NCI-H2081 treated with DMSO at 0.1 percent for 48 hours (cell line): ENCODE measurements around the gene AACS.
"Not testable (repeated sequence)": the region's sequence is repeated elsewhere in the genome, so short reads cannot be mapped to it uniquely, and the experiment has no call there.

Experiments used
- DNase-seq: peaks from one replicate; lab custom pipeline; 2025; lab: John Stamatoyannopoulos, UW

AACS gene

GRCh38 chr12:125092108-125092871 is 27.1 kb downstream of the AACS start:
- no peak for DNase-seq

GRCh38 chr12:125092872-125093680 is 27.8 kb downstream of the AACS start:
- DNase-seq: no peak

GRCh38 chr12:125093681-125094330 is 28.6 kb downstream of the AACS start:
- no peak for DNase-seq

GRCh38 chr12:125096894-125097293 is 31.7 kb downstream of the AACS start:
- no peak for DNase-seq

- no peak for DNase-seq
Measured at GRCh38 chr12:125097427-125097826, 32.2 kb downstream of the AACS start.

GRCh38 chr12:125098676-125099408 is 33.6 kb downstream of the AACS start:
- DNase-seq: no peak

GRCh38 chr12:125099409-125099782 is 34.2 kb downstream of the AACS start:
- no peak for DNase-seq

GRCh38 chr12:125100551-125101434 is 35.6 kb downstream of the AACS start:
- DNase-seq: no peak

- DNase-seq: no peak
Measured at GRCh38 chr12:125104982-125105381, 39.7 kb downstream of the AACS start.

- DNase-seq: no peak
Measured at GRCh38 chr12:125105600-125105999, 40.4 kb downstream of the AACS start.

GRCh38 chr12:125110641-125111360 is 45.6 kb downstream of the AACS start:
- no peak for DNase-seq

GRCh38 chr12:125111403-125111802 is 46.2 kb downstream of the AACS start:
- no peak for DNase-seq

GRCh38 chr12:125112614-125113013 is 47.4 kb downstream of the AACS start:
- DNase-seq: not testable (repeated sequence)

GRCh38 chr12:125113263-125113662 is 48.0 kb downstream of the AACS start:
- DNase-seq: no peak

- DNase-seq: no peak
Measured at GRCh38 chr12:125113789-125114188, 48.6 kb downstream of the AACS start.

- no peak for DNase-seq
Measured at GRCh38 chr12:125114365-125115141, 49.3 kb downstream of the AACS start.

- DNase-seq: no peak
Measured at GRCh38 chr12:125120566-125120965, 55.3 kb downstream of the AACS start.

GRCh38 chr12:125121106-125121505 is 55.9 kb downstream of the AACS start:
- no peak for DNase-seq

- DNase-seq: no peak
Measured at GRCh38 chr12:125122668-125123067, 57.4 kb downstream of the AACS start.
